ENCODE results near the gene CAPN3.

Gene CAPN3

DNA sequence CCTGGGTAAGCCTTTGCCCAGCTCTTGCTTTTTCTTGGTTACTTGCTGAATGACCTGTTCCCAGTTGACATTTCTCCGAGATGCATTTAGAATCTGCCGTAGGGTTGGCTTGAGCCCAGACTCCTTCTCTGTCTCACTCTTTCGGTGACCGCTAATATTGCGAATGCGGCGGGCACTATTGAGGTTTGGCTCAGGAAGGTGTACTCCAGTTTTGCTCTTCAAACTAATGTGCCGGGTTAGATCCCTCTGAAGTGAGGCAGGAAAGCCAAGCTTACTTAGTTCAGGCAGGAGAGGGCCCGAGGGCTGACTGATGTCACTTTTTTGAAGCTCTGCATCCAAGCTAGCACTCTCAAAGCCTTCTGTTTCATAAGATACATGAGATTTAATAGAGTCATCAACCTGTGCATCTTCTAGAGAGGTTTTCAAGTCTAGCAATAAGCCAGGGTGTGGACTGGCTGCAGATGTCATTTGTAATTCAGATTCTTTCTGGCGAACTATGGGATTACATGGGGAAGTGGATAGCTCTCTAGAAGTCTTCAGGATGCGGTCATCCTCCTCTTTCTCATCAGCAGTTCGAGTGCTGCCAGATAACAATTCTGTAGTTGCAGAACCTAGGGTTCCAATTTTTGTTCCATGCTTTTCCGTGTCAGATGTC lies 90.6 kb downstream of the CAPN3 start:
- DNase-seq (ENCODE audit: low read depth in 2 of 3, low spot score in 2 of 3): no peak

DNA sequence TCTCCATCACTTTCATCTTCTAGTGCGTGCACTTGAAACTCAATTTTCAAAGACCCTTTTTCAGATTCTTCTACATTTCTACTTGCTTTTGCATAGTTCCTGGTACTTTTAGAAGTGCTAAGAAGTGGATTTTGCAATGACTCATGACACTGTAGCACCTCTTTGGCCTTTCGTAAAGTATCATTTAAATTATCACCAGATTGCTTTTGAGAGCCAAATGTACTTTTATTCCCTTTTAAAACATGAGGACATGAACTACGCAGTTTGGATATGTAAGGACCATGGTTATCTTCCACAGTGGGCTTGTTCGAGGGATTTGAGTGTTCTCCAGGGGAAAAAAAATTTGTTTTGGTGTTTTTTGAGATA lies 91.1 kb downstream of the CAPN3 start:
- DNase-seq (ENCODE audit: low read depth in 2 of 3, low spot score in 2 of 3): no peak

DNA sequence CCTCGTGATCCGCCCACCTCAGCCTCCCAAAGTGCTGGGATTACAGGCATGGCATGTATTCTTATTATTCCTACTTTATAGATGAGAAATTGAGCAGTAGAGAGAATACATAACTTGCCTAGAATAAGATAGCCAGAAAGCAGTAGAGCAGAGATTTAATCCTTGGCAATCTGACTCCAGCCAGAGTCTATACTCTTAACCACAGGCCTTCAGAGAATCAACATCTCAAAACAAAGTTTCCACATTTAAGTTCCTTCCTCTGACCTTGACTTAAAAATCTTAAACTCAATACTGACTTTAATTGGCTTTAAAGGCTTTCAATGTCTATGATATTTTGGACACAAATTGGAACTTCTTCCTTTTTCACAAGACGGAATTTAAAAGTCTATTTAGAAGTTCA lies 94.5 kb downstream of the CAPN3 start:
- DNase-seq (ENCODE audit: low read depth in 2 of 3, low spot score in 2 of 3): no peak

DNA sequence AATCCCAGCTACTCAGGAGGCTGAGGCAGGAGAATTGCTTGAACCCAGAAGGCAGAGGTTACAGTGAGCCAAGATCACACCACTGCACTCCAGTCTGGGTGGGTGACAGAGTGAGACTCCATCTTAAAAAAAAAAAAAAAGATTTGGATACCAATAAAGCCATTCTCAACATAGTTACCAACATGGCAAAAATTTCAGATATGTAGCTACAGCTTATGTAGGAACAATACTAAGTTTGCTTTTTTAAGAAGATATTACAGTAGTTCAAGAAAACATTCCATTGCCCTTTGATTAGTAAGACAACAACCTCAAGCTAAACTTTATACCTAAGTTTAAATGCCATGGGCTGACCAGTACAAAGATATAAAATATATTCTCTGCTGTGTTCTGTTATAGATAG lies 97.2 kb downstream of the CAPN3 start:
- DNase-seq (ENCODE audit: low read depth in 2 of 3, low spot score in 2 of 3): no peak

DNA sequence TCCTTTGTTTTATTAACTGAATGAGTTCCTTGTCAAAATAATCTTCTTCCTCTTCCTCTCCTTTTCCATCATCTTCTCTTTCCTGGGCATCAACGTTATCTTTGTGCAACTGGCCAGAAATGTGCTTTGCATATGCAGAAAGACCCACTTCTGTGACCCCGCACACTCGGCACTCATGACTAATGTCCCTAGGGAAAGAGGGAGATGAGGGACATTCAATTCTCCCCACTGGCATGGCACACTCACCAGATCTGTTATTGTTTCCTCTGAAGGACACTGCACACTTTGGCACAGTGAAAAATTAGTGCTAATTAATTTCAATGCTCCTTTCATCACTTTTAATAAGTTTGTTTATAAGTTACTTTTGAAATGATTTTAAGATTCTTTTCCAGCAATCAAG lies 97.7 kb downstream of the CAPN3 start:
- no peak for DNase-seq (ENCODE audit: low read depth in 2 of 3, low spot score in 2 of 3)

DNA sequence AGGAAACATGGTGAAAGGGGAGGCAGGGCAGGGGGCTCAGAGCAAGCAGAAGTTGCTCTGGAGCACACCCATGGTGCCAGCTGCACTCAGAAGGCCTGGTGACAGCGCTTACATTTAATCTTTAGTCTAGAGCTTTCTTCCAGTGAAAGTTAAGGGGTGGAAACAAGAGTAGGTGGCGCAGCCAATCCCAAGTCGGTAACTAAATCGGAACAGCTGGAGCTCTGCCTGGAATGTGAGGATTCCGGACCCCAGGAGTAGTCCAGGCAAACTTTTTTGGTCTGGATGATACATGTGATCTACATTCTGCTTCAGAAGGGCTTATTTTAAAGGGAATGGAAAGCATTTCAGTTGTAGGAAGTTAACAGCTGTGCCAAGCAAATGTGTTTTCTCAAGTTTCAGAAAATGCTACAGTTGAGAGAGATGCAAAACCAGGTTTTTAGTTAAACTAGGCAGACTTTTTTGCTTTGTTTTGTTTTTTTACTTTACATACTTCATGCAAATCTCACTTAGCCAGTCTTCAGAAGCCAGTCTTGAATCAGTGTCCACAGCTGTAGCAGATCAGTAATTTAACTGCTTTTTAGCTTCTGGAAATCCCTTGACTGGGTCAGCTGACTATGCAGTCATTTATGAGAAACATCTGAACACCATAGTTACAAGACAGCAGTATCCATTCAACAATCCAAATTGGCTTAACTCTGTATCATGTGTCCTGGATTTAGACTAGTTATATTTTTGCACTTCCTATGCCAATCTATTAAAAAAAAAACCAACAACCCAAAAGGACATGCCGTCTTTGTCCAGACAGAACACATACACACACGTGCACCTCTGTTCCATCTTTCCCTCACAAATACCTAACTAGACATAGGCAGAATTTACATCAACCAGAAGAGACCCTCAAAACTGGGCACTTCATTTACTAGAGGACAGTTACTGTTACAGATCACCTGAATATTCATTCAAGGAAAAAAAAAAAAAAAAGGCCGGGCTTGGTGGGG lies 98.4 kb downstream of the CAPN3 start:
- DNase-seq (ENCODE audit: low read depth in 2 of 3, low spot score in 2 of 3): no peak

DNA sequence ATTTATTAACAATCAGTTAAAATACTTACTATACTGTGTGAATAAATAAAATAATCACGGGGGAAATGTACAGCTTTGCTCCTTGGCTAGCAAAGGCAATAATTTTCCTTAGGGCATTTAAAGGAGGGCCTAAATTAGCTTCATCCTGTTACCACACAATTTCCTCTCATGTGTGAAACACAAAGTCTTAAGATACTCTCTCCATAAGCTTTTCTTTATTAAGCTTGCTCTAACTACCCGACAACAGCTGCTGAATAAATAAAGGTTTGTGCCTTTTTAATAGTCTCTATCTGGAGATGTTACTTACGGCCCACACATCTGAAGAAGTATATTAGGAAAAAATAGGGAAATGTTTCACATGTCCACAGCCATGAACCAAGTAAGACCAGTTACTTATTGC lies 102.0 kb downstream of the CAPN3 start:
- DNase-seq (ENCODE audit: low read depth in 2 of 3, low spot score in 2 of 3): no peak
